Lung (tissue), 12 donors: ENCODE data around the gene EBPL. TPM values are rescaled to one million over a fixed set of nuclear protein-coding genes. Genes with fewer than 3 reads are reported as not detected.
A peak's percentile ranks its signal among the peaks of the same experiment; 100 is the strongest.

Experiments used
- ATAC-seq: fragments of 200-7000 bp; cut with Tn5 transposase; one replicate; pipeline ENCODE4 v1.9.1; 2020; ENCODE audit warnings: moderate number of reproducible peaks; ENCODE audit not compliant: insufficient read depth, low FRiP score
- DNase-seq, 3 donors: peaks; one replicate each; pipeline ENCODE4 v3.0.0-alpha.2; 2013 to 2017
- H3K27ac ChIP-seq, 2 donors: one replicate each; pipeline ENCODE4 v1.5.1; 2013; ENCODE audit warnings: mild to moderate bottlenecking in 2 of 2, moderate library complexity in 2 of 2, control low read depth in 1 of 2, inconsistent platforms in 1 of 2, low read depth in 1 of 2, low read length in 1 of 2
- H3K27me3 ChIP-seq, 3 donors: one replicate each; pipeline ENCODE4 v1.5.1; 2013; ENCODE audit warnings: low read length in 2 of 3; ENCODE audit not compliant: control insufficient read depth in 3 of 3, insufficient read depth in 3 of 3
- H3K36me3 ChIP-seq, 4 donors: one replicate each; pipeline ENCODE4 v1.5.1; 2013; ENCODE audit warnings: low read length in 4 of 4, mild to moderate bottlenecking in 1 of 4, moderate library complexity in 1 of 4; ENCODE audit not compliant: control insufficient read depth in 4 of 4, insufficient read depth in 4 of 4
- H3K4me1 ChIP-seq, 5 donors: one replicate each; pipeline ENCODE4 v1.5.1; 2013; ENCODE audit warnings: low read length in 5 of 5, mild to moderate bottlenecking in 2 of 5, moderate library complexity in 1 of 5; ENCODE audit not compliant: control insufficient read depth in 5 of 5, insufficient read depth in 5 of 5
- H3K4me3 ChIP-seq: one replicate; pipeline ENCODE4 v1.5.1; 2013; ENCODE audit warnings: mild to moderate bottlenecking, control low read depth, moderate library complexity
- H3K9ac ChIP-seq, 2 donors: one replicate each; pipeline ENCODE4 v1.5.1; 2013; ENCODE audit warnings: low read length in 2 of 2, control low read depth in 1 of 2; ENCODE audit not compliant: insufficient read depth in 1 of 2
- H3K9me3 ChIP-seq, 4 donors: one replicate each; pipeline ENCODE4 v1.5.1; 2013; ENCODE audit warnings: low read length in 3 of 4, mild to moderate bottlenecking in 1 of 4, moderate library complexity in 1 of 4; ENCODE audit not compliant: control insufficient read depth in 4 of 4, insufficient read depth in 3 of 4
- WGBS, 2 donors: extraction: QIAGEN DNeasy Blood & Tissue Kit; methylation state at CpG; one replicate each; pipeline ENCODE4 v1.1.7; 2013; 5-methylcytosine and 5-hydroxymethylcytosine counted together
- polyA plus RNA-seq, 2 donors: library from polyadenylated mRNA; stranded (reverse); fragments of 200-250 nt; gene quantifications; one replicate each; pipeline ENCODE4 v1.2.1, GENCODE V29; 2013
- total RNA-seq, 2 donors: library from RNA; depleted of rRNA in 1 of 2; stranded (reverse); fragments of >200 nt in 1 of 2; gene quantifications; one replicate each; pipeline ENCODE4 v1.2.1, GENCODE V29; 2014 to 2021
- TF ChIP-seq, protein P1 (sequence below): IDR thresholded peaks from 2 replicates; pipeline ENCODE4 v1.5.1; 2012; ENCODE audit warnings: mild to moderate bottlenecking; ENCODE audit errors: control extremely low read depth, extremely low read depth
- donor health status: control.
- donor health status: control.
- donor health status: Bipolar disorder and iron deficiency.
- donor health status: healthy.
- donor health status: DM: yes; HTN: yes; CAD: no.

EBPL gene
- total and polyA plus RNA-seq, 4 donors = 60.5 to 92.7 (median 70.1) TPM

- DNase-seq (peak; percentile 49 to 77 (median 67)), ATAC-seq (no peak)
Observed at GRCh38 chr13:49690133-49690994, 922 bp downstream of the EBPL start.

GRCh38 chr13:49683489-49683888 is 7.8 kb downstream of the EBPL start:
- Histone ChIP-seq H3K9ac (no peak overlapping the region), H3K27ac (no peak overlapping the region), H3K4me1 (peaks cover 0 to 3% (median 0%) of the 10 kb centered on the region in 5 donors), H3K9me3 (no peaks in the 10 kb centered on the region), H3K36me3 (peaks cover 0 to 13% (median 7%) of the 10 kb centered on the region in 4 donors), H3K27me3 (no peaks in the 10 kb centered on the region), H3K4me3 (no peak overlapping the region)
- no peak for ATAC-seq
- TF ChIP-seq, protein P1, sequence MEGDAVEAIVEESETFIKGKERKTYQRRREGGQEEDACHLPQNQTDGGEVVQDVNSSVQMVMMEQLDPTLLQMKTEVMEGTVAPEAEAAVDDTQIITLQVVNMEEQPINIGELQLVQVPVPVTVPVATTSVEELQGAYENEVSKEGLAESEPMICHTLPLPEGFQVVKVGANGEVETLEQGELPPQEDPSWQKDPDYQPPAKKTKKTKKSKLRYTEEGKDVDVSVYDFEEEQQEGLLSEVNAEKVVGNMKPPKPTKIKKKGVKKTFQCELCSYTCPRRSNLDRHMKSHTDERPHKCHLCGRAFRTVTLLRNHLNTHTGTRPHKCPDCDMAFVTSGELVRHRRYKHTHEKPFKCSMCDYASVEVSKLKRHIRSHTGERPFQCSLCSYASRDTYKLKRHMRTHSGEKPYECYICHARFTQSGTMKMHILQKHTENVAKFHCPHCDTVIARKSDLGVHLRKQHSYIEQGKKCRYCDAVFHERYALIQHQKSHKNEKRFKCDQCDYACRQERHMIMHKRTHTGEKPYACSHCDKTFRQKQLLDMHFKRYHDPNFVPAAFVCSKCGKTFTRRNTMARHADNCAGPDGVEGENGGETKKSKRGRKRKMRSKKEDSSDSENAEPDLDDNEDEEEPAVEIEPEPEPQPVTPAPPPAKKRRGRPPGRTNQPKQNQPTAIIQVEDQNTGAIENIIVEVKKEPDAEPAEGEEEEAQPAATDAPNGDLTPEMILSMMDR = no peak
- WGBS, 2 donors = 80 to 90% methylated on average over 6 of the region's 6 CpGs
- DNase-seq = no peak

More at GRCh38 chr13:49690133-49690994, 922 bp downstream of the EBPL start:
- no peaks in the 10 kb centered on the region for H3K27me3 ChIP-seq
- H3K4me1 ChIP-seq = peaks cover 0 to 7% (median 2%) of the 10 kb centered on the region in 5 donors
- TF ChIP-seq, protein P1 = no peak
- 2 to 5% methylated on average over 17 of the region's 17 CpGs for WGBS, 2 donors
- H3K4me3 ChIP-seq = peak overlapping the region; percentile 76
- H3K27ac ChIP-seq = peak overlapping the region in 1 of 2 donors; percentile 88
- H3K9me3 ChIP-seq = no peaks in the 10 kb centered on the region
- H3K9ac ChIP-seq = peak overlapping the region in 1 of 2 donors; percentile 73
- peaks cover 0 to 14% (median 6%) of the 10 kb centered on the region in 4 donors for H3K36me3 ChIP-seq

DNA sequence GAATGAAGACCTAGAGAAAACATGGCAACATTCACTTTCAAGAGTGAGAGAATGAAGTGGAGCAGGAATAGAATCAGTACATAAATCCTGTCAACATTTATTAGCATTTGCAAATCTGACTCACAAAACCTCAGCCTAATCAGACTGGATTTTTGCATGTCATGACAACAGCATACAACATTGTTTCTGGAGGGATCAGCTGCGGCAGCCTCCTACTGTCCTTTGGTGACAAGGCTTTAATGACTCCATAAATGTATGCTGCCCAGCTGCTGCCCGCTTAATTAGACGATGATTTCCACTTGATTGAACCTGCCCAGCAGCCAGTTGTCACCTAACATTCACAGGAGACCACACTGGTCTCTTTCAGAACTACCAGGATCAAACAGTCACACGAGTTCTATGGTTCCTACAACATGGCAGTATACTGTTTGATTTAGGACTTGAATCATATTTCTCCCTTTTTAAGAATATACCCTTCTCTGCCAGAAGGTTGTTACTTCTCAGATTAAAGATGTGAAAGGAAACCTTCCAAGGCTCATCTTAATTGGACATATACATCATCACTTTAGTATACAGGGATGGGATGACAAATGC is 9.3 kb downstream of the EBPL start:
- Histone ChIP-seq H3K27ac (no peak overlapping the region), H3K9me3 (no peaks in the 10 kb centered on the region), H3K4me3 (no peak overlapping the region), H3K9ac (no peak overlapping the region), H3K36me3 (peaks cover 0 to 7% (median 4%) of the 10 kb centered on the region in 4 donors), H3K27me3 (no peaks in the 10 kb centered on the region), H3K4me1 (no peaks in the 10 kb centered on the region)
- no peak for DNase-seq
- TF ChIP-seq, protein P1 = no peak
- 81 to 84% methylated on average over 4 of the region's 4 CpGs for WGBS, 2 donors
- ATAC-seq = no peak
